GM21515 (cell line): ENCODE measurements around the gene KRT72.

ENCODE experiments used
- ATAC-seq: cut with Tn5 transposase; IDR thresholded peaks from one replicate; pipeline ENCODE4 v1.9.1; 2021; ENCODE audit not compliant: unreplicated experiment

Gene KRT72

DNA sequence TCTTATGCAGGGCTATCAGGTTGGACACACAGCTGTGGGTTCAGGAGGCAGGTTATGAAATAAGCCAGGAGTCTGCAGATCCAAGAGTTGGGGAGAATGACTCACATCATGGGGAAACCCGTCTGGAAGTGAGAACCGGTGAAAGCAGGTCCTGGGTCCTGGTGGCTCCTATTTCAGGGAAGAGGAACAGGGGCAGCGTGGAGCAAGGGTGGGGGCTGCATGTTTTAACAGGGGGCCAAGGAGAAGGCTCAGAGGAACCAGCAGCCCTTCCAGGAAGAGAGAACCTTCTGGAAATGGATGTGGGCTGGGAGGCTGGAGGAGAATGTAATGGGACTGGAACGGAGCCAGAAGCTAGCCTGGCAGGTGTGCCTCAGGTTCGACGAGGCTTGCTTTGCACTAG is 19.8 kb downstream of the KRT72 start:
- ATAC-seq = no peak

DNA sequence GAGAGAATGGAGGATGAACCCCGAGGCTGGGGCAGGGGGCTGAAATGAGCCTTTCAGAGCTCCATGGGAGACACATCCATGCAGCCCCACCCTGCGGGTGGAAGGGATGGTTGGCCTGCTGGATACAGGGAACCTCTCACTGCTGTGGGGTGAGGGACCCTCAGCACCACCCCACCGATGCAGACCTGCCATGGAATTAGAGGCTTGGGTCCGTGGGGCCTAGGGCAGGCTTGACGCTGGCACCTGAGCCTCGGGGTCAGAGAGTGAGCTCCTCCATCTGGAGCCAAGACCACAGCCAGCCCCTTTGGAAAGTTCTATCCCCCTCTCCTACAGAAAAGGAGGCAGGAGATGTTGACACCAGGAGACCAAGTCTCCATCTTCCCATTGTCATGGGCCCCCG is 20.2 kb downstream of the KRT72 start:
- ATAC-seq = no peak

DNA sequence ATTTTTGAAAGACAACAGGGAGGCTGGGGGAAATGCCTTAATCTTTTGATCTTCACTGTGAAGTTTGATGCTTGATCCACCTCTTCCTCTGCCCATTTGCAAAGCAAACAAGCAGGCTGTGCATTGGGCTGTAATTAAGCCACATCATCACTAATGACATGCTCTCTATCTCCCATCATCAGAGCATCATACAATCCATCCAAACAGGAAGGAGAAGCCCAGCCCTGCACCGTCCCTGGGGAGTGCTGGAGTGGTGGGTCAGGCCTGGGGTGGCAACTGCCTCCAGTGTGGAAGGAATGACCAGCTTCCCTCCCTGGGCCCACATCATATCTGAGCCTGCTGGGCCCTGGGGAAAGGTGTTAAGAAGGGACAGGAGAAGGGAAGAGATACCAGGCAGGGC is 20.8 kb downstream of the KRT72 start:
- ATAC-seq = no peak

DNA sequence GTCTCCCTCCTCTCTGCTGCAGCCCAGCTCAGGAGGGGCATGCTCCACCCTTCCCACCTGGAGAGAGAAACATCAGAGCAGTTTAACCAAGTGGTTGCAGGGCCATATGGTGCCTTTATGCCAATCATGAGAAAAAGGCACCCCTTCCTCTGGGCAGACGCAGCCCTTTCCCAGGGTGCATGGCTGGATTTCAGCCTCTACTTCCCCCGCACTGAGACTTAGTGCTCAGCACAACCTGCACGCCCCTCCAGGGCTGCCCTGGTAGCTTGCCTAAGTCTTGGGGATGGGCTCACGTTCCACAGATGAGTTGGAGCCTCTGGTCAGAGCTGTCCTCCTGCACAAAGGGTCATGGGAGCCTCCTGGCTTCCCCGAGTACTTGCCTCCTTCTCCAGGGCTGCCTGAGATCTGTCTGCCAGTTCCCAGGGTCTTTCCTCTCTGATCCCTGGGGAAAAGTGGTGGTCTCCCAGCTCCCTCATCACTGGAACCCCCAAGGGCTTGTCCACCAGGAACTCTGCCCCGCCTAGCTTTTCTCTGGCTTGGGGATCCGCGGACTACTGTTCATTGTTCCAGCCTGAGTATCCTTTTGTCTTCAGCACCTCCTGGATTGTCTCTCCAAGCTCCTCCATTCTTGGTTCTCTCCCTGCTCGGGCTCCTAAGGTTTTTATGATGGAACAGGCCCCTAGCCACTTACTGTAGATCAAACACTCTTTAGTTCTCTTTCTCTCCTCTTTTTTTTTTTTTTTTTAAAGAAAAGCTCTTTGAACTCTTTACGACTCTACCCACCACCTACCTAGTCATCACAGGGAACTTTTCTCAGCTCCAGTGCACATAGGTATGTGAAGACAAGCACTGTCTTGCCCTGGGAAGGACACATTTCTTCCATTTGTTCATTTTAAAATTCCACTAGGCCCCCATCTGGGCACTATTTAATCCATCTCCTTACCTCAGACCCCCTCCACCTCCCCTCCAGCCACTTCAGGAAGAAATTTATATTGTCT is 21.5 kb downstream of the KRT72 start:
- ATAC-seq = no peak

DNA sequence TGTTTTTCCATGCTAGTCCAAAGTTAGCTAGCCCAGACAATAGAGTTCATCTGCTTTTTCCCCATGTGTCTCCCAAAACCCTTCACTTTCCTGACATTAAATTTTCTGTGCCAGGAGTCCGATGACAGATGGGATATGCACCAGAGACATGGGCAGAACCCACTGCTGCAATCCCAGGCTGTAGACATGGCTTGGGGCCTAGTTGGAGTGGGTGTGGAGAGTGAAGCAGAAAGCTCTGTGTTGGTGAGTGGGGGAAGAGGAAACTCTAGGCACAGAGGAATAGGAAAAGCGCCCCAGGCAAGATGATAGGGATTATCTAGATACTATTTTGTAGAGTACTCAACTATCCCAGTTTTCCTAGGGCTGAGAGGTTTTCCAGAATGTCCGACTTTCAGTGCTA is 22.8 kb downstream of the KRT72 start:
- no peak for ATAC-seq

DNA sequence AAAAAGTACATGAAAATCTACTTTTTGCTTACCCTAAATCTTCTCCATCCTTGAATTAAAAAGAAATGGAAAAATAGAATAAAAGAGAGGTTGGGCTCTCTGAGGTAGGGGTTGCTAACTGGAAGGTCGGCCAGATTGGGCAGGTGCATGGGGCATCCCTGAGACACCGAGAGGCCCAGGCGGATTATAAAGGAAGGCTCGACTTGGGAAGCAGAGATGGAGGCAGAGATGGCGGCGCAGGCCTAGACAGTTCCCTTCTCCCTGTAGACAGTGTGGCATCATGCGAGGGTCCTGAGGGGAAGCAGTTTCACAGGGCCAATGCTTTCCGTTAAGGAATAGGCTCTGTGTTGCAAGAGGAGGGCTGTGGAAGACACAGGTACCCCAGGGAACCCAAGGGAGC is 23.9 kb downstream of the KRT72 start:
- ATAC-seq = no peak

DNA sequence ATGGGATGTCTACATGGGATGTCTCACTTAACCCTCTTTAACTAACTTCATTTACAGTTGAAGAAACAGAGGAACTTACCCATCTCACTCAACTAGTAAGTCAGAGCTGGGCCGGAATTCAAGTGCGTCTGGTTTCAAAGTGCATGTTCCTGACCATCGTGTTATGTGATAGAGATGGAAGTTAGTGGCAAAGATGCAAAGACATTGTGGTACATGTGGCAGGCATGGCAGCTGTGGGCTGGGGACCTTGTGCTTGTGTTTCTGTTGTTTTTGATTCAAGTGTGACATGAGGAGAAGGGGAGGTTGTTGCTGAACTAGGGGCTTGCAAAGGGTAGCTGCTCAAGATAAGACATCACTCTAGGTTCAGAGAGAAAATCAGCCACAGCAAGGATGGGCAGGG is 25.3 kb downstream of the KRT72 start:
- ATAC-seq = no peak

DNA sequence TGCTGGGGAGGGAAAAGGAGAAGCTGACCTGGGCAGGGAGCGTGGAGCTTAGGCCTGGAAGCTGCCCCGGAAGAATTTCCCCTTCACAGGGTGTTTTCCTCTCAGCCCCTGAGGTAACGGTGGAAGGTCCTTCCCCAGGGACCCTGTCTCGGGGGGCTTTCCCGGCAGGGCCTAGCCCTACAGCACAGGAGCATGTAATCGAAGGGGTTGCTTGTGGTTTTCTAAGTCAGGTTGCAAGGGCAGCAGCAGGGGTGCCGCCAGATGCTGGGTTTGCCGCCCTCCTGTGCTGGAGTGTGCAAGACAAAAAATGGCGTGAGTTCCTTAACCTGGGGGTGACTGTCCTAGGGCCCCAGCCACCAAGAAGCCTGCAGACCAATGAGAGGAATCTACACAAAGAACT is 26.0 kb downstream of the KRT72 start:
- ATAC-seq = no peak

DNA sequence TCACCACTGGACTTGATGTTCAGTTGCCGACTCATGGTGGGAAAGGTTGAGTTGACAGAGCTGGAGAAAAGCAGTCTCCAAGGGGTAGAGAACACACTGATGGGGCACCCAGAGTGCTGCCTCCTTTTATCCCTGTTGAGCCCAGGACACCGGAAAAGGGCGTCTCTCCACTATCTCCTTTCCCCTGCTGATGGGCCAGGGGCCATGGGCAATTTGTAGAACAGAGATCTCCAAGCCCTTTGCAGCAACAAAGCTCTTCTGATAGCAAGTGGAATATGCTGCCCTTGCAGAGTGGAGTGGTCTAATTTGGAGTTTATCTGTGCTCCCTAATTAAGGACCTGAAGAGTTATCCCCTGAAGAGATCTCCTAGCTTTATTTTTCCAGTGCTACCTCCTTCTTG is 27.5 kb downstream of the KRT72 start, which contains the start of gene KRT74:
Gene KRT74 (minus strand): TSS at position 101 of the 400 bp plus-strand sequence. CDS start 66 bp downstream, at position 35.
- ATAC-seq = no peak

DNA sequence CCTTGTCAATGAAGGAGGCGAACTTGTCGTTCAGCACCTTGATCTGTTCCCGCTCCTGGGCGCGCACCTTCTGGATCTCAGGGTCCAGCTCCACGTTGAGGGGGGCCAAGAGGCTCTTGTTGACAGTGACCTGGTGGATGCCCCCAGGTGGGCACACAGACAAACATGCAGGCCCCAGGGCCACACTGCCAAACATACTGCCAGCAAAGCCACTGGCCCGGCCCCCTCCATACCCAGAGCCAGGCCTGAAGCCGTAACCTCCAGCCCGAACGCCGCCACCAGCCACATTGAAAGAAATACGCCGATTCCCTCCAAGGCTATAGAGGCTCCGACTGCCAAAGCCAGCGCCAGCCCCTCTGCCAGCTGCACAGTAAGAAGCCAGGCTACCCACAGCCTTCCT is 28.0 kb downstream of the KRT72 start:
- ATAC-seq = no peak

DNA sequence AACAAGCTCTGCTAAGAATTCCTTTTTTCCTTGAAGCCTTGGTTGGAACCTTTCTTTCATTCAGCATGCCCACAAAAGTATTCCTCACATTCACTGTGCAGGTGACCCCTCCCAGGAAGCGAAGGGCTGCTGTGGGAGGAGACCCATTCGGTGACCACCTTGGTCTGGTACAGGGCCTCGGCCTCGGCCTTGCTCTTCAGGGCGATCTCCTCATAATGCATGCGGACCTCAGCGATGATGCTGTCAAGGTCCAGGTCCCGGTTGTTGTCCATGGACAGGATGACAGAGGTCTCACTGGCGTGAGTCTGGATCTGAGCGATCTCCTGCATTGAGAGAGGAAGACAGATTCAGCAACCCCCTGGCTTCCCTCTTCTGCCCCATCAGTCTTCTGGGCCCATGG is 30.8 kb downstream of the KRT72 start:
- no peak for ATAC-seq

DNA sequence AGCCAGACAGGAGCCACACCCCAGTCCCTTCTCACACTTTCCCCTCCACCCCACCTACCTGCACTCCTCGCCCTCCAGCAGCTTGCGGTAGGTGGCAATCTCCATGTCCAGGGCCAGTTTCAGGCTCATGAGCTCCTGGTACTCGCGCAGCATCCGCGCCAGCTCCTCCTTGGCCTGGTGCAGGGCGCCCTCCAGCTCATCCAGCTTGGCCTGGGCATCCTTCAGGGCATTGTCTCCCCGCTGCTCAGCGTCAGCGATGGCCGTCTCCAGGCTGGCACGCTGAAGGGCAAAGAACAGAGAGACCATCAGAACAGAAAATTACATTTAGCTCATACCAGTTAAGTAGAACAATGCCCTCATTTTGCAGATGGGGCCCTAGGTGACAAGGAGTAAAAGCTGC is 33.2 kb downstream of the KRT72 start:
- no peak for ATAC-seq

DNA sequence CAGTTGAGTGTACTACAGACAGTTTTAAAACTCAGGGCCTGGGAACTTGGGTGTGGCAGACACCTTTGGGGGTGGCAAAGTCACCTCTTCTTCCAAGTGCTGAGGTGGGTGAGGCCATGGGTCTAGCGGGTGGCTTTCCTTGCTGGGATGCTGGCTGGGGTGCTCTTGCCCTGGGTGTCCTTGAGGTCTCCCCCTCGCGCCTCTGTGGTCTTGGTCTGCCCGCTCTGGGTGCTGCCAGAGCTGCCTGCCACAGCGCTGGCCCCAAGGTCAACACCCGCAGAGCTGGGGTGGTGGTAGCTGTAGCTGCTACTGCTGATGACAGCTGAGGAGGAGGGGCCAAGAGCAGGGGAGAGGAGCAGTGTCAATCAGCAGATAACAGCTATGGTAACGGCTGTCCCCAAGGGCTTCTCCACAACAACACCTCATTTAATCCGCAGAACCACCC is 34.4 kb downstream of the KRT72 start:
- ATAC-seq = no peak

DNA sequence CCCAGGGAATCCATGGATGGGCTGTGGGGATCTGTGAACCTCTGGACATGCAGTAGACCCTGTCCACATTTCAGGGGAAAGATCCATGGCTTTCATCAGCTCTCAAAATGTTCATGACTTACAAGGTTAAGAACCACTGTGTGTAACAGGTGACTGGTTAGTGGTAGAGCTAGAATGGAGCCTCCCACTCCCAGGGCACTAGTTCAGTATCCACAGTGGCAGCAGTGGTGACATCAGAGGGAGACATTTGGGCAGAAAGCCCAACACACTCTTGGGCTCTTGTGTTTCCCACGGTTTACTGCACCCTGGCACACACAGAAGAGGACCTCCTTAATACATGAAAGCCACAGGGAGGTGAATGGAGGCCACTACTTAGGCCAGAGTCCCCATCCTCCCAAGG is 36.7 kb downstream of the KRT72 start:
- no peak for ATAC-seq

DNA sequence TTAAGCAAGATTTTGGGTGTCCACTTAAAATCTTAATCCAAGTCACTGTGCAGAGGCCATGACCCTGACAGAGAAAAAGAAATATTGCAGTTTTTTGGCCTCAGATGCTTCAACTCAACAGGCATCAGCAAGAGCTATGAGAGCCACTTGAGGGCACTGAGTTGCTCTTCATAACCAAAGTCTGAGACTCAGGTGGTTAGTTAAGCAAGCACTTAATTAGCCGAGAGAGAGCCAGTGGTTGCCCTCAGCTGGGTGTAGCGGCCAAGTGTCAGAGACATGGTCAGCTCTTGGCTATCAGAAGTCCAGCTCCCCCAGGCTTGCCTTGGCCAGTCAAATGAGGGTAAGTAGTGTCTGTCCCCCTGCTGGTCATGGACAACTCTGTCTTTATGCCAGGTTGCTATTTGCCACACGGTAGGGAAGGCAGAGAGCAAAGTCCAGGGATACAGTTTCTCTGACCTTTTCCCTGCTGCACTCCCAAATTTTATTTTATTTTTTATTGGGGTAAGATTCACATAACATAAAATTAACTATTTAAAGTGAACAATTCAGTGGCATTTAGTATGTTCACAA is 39.3 kb downstream of the KRT72 start:
- no peak for ATAC-seq

DNA sequence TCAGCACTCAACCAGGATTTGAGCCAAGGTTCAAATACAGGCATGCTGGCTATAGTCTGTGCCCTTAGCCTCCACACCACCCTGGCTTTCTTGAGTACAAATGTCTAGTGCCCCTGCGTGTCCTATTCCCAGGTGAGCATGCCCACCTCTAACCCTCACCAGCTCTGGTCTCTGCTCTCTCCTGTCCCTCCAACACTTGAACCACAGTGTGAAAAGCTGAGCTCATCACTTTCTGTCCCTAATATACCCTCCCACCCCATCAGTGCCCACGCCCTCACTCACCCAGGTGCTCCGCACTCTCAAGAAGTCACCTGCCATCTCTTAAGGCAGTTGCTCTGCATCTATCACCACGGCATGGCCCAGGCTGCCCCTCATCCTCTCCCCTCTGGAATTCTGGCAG is 41.3 kb downstream of the KRT72 start:
- ATAC-seq = no peak

DNA sequence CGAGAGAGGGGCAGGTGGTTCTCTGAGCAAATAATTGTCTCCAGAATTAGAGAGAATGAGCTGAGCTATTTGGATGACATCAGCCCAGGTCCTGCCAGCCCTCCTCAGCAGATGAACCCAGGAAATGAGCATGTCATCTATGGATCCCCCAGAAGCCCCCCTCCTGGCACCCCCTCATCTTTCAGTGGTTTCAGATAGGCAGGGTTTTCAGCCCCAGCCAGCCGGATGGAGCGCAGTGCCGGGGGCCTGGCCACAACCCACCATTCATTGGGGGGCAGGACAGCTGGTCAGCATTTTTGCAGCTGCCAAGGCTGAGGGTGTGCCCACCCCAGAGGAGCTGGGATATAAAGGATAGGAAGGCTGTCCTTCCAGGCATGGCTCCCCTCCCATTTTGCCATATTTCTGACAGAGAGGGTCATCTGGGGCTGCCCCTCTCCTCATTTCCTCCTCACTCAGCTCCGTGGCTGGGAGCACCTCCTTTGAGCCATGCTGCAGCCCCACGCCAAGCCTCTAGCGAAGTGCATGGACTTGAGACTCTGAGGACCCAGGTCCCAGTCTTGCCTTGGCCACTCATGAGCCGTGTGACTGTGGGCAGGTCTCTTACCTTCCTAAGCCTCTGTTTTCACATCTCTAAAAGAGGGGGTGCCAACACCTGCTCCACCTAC is 42.4 kb downstream of the KRT72 start:
- ATAC-seq = no peak

DNA sequence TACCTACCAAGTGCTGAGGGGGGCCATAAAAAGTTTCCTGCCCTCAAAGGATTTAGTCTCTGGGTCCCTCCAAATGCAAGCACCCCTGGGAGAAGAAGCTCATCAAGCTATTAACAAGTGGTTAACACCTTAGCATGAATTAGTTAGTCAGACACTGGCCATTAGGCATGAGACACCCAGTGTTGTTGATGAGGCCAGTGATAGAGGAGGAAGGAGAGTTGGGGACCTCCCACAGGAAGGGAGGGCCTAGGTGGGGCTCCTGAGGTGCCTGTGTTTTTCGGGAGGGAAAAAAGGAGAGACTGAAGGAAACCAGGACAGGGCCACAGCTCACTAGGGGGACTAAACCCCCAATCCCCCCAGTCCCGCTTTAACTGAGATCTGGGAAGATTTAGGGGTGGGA is 43.8 kb downstream of the KRT72 start:
- no peak for ATAC-seq

DNA sequence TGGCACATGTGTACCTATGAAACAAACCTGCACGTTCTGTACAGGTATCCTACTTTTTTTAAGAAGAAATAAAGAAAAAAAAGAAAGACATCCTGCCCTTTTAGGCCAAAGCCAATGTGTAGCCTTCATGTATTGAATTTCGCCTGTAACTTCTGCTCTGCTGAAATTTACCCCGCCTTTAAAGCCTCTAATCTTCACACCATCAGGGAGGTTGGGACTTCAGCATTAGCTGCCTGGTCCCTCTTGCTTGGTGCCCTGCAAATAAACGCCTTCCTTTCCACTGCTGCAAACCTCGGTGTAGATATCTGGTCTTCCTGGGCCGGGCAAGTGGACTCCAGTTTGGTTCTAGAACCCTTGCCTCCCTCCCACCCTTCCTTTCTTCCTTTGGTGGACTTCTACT is 45.7 kb downstream of the KRT72 start:
- ATAC-seq = no peak

DNA sequence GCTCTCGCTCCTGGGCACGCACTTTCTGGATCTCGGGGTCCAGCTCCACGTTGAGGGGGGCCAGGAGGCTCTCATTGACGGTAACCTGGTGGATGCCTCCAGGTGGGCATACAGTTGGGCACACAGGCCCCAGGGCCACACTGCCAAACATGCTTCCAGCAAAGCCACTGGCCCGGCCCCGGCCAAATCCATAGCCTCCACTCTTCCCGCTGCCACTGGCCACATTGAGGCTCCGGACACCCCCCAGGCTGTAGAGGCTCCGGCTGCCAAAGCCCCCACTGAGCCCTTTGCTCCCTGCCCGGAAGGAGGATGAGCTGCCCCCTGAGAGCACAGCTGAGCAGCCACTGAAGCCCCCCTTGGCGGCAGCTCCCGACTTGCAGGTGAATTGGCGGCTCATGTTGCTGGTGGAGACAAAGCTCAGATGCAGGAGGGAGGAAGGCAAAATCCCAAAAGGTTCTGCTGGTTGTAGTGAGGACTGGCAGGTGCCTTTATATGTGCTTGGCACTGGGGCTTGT is 48.5 kb downstream of the KRT72 start, which contains the start of gene KRT71:
Gene KRT71 (minus strand): TSS at position 465 of the 515 bp plus-strand sequence. CDS start 68 bp downstream, at position 397.
- ATAC-seq = no peak

DNA sequence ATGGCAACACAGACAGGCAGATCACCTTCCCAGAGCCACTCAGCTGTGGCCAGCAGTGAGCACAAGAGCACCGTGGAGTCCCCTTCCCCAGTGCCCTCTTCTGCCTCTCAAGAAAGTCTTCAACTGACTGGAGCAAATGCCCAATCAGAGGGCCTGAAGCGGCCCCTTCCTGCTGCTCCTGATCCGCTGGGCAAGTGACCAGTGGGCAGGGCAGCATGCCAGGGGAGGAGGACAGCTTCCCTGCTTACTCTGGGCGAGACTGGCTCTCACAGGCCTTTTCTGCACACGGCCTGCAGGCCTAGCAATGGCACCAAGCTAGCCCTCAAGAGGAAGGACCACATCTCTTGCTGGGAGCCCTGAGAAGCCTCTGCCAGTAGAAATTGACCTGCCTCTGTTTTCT is 49.2 kb downstream of the KRT72 start:
- no peak for ATAC-seq
